Measurements from ENCODE around the gene MYO3B. TPM values are rescaled to one million over a fixed set of nuclear protein-coding genes. Genes with fewer than 3 reads are reported as not detected.

MYO3B gene
- total RNA-seq, 1 experiment from 2014 or later = 0.63 TPM

DNA sequence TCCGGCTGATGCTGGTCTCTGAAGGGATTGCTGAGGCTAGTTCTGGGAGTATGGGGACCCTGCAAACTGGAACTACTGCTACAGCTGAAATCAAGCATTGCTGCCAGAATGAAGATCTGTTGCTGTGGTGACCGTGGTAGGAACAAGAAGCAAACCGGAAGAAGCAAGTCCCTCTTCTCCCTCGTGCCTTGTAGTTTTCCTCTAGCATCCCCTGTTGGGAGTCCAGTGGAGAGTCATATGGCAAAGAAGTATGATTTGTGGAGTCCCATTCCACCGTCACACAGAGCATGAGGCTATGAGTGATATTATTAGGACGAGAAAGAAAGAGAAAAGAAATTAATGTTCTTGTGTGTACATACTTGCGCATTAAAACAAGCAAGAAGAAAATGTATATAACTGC, 398.3 kb downstream of the MYO3B start:
- no CpG with 5 or more reads among the region's 7 CpGs for WGBS (ENCODE audit: extremely low coverage, insufficient read length, low lambda C conversion rate)
- TF ChIP-seq, protein P1, sequence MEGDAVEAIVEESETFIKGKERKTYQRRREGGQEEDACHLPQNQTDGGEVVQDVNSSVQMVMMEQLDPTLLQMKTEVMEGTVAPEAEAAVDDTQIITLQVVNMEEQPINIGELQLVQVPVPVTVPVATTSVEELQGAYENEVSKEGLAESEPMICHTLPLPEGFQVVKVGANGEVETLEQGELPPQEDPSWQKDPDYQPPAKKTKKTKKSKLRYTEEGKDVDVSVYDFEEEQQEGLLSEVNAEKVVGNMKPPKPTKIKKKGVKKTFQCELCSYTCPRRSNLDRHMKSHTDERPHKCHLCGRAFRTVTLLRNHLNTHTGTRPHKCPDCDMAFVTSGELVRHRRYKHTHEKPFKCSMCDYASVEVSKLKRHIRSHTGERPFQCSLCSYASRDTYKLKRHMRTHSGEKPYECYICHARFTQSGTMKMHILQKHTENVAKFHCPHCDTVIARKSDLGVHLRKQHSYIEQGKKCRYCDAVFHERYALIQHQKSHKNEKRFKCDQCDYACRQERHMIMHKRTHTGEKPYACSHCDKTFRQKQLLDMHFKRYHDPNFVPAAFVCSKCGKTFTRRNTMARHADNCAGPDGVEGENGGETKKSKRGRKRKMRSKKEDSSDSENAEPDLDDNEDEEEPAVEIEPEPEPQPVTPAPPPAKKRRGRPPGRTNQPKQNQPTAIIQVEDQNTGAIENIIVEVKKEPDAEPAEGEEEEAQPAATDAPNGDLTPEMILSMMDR (conservative IDR thresholded peaks at IDR 0.05) = no peak

More for the DNA sequence above, 398.3 kb downstream of the MYO3B start:
- peaks cover 1% of the 10 kb centered on the region; the same call in 1 of the 2 replicates for H3K27me3 Mint-ChIP-seq (ENCODE audit: low read depth)
- H3K56ac ChIP-seq (ENCODE audit: insufficient read length, low read depth, low read length) = no peak overlapping the region
- H3K4me1 Mint-ChIP-seq = peaks cover 7 to 11% of the 10 kb centered on the region in 2 experiments
- H3K23me2 ChIP-seq (ENCODE audit: insufficient read length, low read depth, low read length, poor library complexity, severe bottlenecking) = no peaks in the 10 kb centered on the region
- H4K8ac ChIP-seq (replicated peaks; ENCODE audit: insufficient read length, low read depth, low read length) = no peak overlapping the region
- H3K79me2 ChIP-seq (ENCODE audit: insufficient read depth, low read length) = no peaks in the 10 kb centered on the region
- H3K36me3 Mint-ChIP-seq (ENCODE audit: insufficient read depth in 1 of 3, low read depth in 3 of 3) = no peaks in the 10 kb centered on the region
- H3K4me3 Mint-ChIP-seq = no peak overlapping the region
- no peak overlapping the region for H2AFZ ChIP-seq (ENCODE audit: low read length)
- H3K18ac ChIP-seq (ENCODE audit: insufficient read length, low read depth, low read length) = no peak overlapping the region
- no peaks in the 10 kb centered on the region for H3K79me1 ChIP-seq (ENCODE audit: insufficient read depth, low read depth, low read length, poor library complexity, severe bottlenecking)
- H3K9ac ChIP-seq (ENCODE audit: extremely low read depth, insufficient read length, low read length) = no peak overlapping the region
- no peak overlapping the region; a peak in 1 of 7 replicates for H3K27ac Mint-ChIP-seq
- no peak overlapping the region for H2BK20ac ChIP-seq (ENCODE audit: low read depth, low read length, poor library complexity, severe bottlenecking)
- H2BK5ac ChIP-seq (ENCODE audit: insufficient read length, low read length) = no peak overlapping the region
- H3K14ac ChIP-seq (ENCODE audit: insufficient read depth, low read length) = no peak overlapping the region
- H3T11ph ChIP-seq (ENCODE audit: low read length) = no peak overlapping the region
- no peaks in the 10 kb centered on the region for H3K4me1 ChIP-seq (ENCODE audit: insufficient read depth, low read length)
- H3K27ac ChIP-seq (ENCODE audit: insufficient read length, low read depth, low read length) = no peak overlapping the region
- no peak overlapping the region for H2BK15ac ChIP-seq (ENCODE audit: low read depth, low read length)
- no peak for DNase-seq
- no peak overlapping the region for H2BK12ac ChIP-seq (ENCODE audit: insufficient read length, low read depth, low read length)
- no peak overlapping the region for H4K5ac ChIP-seq (ENCODE audit: insufficient read length, low read depth, low read length)
- H3K4ac ChIP-seq (ENCODE audit: low read depth, low read length) = no peak overlapping the region
- no peaks in the 10 kb centered on the region for H3K9me3 Mint-ChIP-seq
- no peaks in the 10 kb centered on the region for H3K27me3 ChIP-seq (ENCODE audit: insufficient read depth, low read length)
- H2AK5ac ChIP-seq (ENCODE audit: insufficient read length, low read length) = no peak overlapping the region
- no peak overlapping the region for H4K91ac ChIP-seq (ENCODE audit: insufficient read length, low read depth, low read length)
- H3K9me3 ChIP-seq (ENCODE audit: control insufficient read depth, low read depth, low read length) = no peaks in the 10 kb centered on the region
- no peak overlapping the region for H3K23ac ChIP-seq (ENCODE audit: insufficient read length, low read depth, low read length)
- no peak overlapping the region for H2BK120ac ChIP-seq (ENCODE audit: low read depth, low read length, poor library complexity, severe bottlenecking)
- H4K20me1 ChIP-seq (ENCODE audit: control insufficient read depth, insufficient read depth, insufficient read length) = no peaks in the 10 kb centered on the region
- H3K4me2 ChIP-seq (ENCODE audit: insufficient read depth, insufficient read length, low read length) = no peak overlapping the region

All from H9 (cell line).